ENCODE measurements around the gene MRGPRX2.
A peak's percentile ranks its signal among the peaks of the same experiment; 100 is the strongest.

MRGPRX2 gene

GRCh38 chr11:19075636-19076035 is 15.1 kb upstream of the MRGPRX2 start:
- no peak for DNase-seq (ENCODE audit: low read depth)

GRCh38 chr11:19073454-19074415 is 13.2 kb upstream of the MRGPRX2 start:
- DNase-seq (ENCODE audit: low read depth), result no peak

DNA sequence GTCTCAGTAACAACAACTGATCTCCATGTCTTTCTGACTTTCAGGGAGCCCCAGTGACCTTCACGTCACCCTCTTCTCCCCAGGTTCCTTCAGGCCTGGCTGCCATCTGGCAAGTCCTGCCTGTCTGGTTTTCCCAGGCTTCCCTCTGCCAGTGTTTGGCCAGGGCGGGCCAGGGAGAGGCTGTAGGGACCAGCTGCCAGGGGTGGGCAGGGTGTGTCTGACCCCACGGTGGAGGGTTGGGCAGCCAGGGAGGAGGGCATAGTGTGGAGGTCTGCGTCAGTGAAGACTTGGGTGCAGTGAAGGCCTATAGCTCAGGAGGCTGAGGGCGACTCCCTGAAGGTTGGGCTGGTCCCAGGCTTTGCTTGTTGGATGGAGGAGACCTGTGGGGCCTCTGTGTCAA is 11.9 kb upstream of the MRGPRX2 start:
- DNase-seq (ENCODE audit: low read depth), result no peak

GRCh38 chr11:19071255-19071654 is 10.7 kb upstream of the MRGPRX2 start:
- DNase-seq (ENCODE audit: low read depth), result peak; percentile 13

GRCh38 chr11:19059833-19060232 is 684 bp downstream of the MRGPRX2 start:
- DNase-seq (ENCODE audit: low read depth), result no peak

GRCh38 chr11:19055905-19056304 is 4.6 kb downstream of the MRGPRX2 start:
- DNase-seq (ENCODE audit: low read depth), result no peak

GRCh38 chr11:19055016-19055415 is 5.5 kb downstream of the MRGPRX2 start:
- DNase-seq (ENCODE audit: low read depth), result no peak

GRCh38 chr11:19053909-19054308 is 6.6 kb downstream of the MRGPRX2 start:
- DNase-seq (ENCODE audit: low read depth), result no peak

GRCh38 chr11:19050281-19050680 is 10.2 kb downstream of the MRGPRX2 start:
- no peak for DNase-seq (ENCODE audit: low read depth)

DNA sequence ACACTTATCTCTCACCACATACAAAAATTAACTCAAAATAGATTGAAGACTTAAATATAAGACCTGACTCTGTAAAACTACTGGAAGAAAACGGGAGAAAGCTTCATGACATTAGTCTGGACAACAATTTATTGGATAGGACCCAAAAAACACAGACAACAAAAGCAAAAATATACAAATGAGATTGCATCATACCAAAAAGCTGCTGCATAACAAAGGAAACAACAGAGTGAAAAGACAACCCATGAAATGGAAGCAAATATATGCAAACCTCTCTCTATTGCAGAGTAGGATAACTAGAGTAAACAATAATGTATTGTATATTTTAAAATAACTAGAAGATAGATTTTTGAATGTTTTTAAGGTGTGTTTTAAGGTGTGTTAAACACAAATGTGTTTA is 11.2 kb downstream of the MRGPRX2 start:
- DNase-seq (ENCODE audit: low read depth), result no peak

DNA sequence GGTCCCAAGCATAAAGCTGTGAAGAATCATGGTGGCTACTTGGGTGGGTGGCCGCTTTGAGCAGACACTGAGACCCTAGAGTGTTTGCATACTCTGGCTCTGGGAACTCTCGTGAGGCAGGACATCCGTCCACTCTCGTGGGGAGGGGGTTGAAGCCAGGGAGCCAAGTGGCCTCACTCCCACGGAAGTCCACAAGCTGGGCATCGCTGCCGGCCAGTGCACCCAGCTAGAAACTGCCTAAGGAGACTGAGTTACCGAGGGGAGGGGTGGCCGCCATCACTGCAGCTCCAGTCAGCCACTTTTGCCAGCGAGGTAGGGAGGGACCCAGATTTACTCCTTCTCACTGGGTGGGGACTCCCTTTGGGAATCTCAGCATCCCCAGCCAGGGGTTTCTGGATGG is 20.5 kb downstream of the MRGPRX2 start:
- DNase-seq (ENCODE audit: low read depth), result no peak

DNA sequence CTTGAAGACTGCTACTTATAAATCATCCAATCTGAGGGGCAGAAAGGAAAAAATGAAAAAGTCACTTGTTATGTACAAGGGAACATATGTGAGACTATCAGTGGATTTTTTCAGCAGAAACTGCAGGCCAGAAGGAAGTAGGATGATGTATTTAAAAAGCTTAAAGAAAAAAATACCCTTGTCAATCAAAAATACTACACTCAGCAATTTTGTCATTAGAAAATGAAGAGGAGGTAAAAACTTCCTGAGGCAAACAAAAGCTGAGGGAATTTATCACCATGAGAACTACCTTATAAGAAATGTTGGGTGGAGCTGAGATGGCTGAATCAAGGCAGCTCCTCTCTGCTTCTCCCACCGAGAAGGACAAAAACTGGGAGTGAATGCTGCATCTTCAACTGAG is 21.1 kb downstream of the MRGPRX2 start:
- DNase-seq (ENCODE audit: low read depth), result no peak

DNA sequence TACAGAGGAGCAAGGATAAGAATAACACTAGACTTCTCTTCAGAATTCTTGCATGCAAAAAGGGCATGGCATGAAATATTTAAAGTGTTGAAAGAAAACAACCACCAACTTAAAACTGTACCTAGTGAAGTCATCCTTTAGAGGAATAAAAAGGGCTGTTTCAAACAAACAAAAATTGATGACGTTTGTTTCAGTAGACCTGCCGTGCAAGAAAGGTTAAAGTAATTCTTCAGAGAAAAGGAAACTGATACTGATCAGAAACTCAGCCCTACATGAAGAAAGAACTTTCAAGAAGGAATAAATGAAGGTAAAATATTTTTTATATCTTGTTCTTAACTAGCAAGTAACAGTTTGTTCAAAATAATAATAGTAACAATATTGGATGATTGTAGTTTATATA is 27.5 kb downstream of the MRGPRX2 start:
- DNase-seq (ENCODE audit: low read depth), result no peak

DNA sequence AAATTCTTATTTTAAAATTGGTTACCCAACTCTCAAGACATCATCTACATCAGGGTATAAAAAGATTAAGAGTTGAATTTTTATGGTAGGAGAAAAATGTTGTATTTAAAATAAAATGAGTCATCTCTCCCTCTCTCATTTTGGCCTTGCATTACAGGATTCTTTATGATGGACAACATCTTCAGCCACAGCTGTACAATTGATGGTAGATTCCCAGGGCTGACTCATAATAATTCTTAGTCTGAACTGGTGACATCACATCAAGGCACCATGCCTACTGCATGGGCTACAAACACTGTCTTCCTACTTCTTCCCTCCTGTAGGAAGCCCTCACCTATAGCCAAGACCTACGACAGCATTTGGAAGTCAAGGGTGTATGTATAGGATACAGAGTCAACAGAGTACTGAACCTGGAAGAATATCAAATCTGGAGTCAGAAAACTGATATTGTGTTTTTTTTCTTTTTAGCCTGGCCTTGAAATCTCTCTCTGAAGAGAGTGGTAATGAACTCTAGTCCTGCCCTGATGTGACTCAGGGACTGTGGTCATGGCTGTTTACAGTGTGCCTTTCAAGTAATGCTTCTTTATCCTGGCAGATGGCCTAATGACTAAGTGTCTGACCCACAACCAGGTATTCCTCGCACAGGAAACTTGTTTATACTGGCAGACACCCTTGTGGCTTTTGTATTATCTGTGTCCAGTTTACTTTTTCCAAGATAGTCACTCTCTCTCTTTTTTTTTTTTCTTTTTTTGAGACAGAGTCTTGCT is 32.5 kb downstream of the MRGPRX2 start:
- DNase-seq (ENCODE audit: low read depth), result no peak

GRCh38 chr11:19026862-19027261 is 33.7 kb downstream of the MRGPRX2 start:
- DNase-seq (ENCODE audit: low read depth), result no peak

DNA sequence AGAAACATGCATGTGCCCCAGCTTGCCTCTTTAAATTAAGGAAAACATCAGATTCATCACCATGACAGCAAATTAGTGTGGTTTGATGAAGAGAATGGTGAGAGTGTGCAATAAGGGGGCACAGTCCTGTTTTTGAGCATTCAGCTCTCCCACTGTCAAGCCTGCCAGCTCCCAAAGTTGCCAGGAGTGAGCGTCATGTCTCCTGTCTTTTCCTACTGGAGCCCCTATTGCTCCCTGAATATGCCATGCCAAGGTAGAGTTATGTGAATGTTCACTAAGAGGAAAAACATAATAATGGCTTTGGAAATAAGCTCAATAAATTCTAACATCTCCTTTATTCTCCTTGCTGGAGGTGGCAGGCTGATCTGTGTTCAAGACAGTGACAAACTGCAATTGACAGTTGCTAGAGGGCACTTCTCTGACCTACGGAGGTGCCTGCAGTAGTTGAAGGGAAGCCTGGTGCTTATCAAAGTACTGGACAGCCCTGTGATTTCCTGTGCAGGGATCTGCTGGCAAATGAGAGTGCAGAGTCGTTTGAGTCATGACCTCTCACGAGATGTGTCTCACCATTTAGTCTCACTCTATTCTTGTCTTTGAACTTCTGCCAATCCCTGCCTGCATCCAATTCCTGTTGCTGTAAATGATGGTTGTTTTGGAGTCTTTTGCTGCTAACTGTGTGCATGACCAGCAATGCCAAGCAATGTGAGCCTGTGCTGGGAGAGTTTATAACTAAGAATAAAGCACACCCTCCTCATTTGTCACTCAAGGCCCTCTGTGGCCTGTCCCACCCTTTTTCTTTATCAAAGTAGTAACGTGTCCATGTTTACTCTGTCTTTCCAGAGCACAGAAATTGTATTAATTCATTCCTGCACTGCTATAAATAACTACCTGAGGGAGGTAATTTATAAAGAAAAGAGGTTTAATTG is 34.8 kb downstream of the MRGPRX2 start:
- DNase-seq (ENCODE audit: low read depth), result no peak

- DNase-seq (ENCODE audit: low read depth), result no peak
Observed at GRCh38 chr11:19020831-19021230, 39.7 kb downstream of the MRGPRX2 start.

GRCh38 chr11:19018901-19019300 is 41.6 kb downstream of the MRGPRX2 start:
- no peak for DNase-seq (ENCODE audit: low read depth)

GRCh38 chr11:19013181-19013857 is 47.2 kb downstream of the MRGPRX2 start:
- no peak for DNase-seq (ENCODE audit: low read depth)

DNA sequence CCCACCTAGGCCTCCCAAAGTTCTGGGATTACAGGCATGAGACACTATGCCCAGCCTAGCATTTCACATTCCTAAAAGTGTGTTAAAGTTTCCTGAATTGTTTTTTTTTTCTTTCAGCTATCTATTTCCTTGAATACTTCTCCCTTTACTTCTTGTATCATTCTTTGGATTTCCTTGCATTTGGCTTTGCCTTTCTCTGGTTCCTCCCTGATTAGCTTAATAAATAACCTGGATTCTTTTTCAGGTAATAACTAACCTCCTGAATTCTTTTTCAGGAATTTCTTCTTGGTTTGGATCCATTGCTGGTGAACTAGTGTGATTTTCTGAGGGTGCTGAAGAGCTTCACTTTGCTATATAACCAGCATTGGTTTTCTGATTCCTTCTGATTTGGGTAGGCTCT is 47.9 kb downstream of the MRGPRX2 start:
- no peak for DNase-seq (ENCODE audit: low read depth)
